Right lung (tissue), 5 donors: Measurements from ENCODE around the gene AFTPH. TPM values are rescaled to one million over a fixed set of nuclear protein-coding genes. Genes with fewer than 3 reads are reported as not detected.

ENCODE experiments used
- DNase-seq, 2 donors: peaks; one replicate each; pipeline ENCODE4 v3.0.0-alpha.2; 2013
- polyA plus RNA-seq, 5 donors: library from polyadenylated mRNA; unstranded; fragments of 120-200 nt; gene quantifications; one replicate each; pipeline versions ENCODE4 v1.2.1 to v1.2.3, GENCODE V29; 2013; ENCODE audit warnings: inconsistent platforms in 1 of 5, low replicate concordance in 1 of 5; ENCODE audit not compliant: insufficient read length in 5 of 5, insufficient read depth in 1 of 5

The AFTPH gene
- polyA plus RNA-seq, 5 donors: 47.3 to 63.5 (median 56.0) TPM

DNA sequence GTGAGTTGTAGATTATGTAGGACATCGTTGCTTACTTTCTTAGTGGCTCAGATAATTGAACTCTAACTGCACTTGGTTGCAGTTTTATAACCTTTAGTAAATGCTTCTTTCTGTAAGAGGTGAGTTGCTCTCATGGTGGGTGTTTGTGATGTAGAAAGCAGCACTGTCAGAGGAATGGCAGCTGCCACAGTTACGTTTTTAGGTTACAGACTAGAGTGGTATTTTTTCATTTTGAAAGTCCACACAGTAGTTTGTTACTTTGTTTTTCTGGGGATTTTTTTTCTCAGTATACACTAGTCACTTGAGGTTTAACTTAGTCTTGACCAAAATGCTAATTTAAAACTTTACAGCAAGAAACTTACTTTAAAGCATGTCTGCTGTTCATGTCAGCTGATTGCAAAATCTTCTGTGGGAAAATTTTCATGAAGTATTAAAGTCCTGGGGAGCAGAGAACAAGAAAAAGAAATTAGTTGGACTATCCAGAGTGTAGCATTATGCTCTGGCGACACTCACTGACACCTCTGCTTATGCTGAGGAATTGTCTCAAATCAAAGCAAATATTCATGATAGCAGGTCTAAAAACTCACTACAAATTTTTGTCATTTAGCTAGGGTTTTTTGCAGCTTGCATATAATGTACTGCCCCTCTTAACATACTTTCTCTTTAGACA, 14.8 kb downstream of the AFTPH start:
- no peak for DNase-seq

DNA sequence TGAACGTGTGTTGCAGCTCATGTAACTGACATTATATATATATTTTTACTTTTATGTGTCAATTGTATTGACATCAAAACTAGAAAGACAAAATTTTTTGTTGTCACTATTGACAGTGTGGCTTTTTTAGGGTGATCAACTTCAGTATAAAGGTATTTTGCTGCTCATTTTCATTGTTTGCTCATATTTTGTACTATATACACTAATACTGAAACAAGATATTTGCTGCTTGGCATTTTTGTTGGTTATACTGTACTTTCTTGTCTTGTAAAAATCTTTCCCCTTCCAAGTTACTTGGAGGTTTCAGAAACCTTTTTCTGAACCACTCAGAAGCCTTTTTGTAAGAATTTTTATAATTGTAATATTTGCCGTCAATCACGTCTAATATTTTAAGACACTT, 16.5 kb downstream of the AFTPH start:
- no peak for DNase-seq

DNA sequence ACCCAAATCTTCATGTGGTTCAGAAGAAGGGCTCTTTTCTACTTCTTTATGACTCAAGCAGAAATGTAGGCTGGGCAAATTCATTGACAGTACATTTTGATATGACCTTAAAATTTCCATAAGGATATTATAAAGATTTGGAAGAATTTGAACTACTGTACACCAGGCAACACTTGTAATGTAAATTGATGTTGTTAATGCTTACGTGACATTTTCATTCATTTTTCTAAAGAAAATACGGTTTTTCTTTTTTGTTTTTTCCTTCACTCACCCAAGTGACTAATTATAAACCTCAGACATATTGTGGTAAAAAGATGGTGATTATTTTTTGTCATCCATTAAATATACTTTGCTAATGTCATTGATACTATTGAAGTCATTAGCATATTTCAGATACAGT, 17.4 kb downstream of the AFTPH start:
- DNase-seq: no peak

DNA sequence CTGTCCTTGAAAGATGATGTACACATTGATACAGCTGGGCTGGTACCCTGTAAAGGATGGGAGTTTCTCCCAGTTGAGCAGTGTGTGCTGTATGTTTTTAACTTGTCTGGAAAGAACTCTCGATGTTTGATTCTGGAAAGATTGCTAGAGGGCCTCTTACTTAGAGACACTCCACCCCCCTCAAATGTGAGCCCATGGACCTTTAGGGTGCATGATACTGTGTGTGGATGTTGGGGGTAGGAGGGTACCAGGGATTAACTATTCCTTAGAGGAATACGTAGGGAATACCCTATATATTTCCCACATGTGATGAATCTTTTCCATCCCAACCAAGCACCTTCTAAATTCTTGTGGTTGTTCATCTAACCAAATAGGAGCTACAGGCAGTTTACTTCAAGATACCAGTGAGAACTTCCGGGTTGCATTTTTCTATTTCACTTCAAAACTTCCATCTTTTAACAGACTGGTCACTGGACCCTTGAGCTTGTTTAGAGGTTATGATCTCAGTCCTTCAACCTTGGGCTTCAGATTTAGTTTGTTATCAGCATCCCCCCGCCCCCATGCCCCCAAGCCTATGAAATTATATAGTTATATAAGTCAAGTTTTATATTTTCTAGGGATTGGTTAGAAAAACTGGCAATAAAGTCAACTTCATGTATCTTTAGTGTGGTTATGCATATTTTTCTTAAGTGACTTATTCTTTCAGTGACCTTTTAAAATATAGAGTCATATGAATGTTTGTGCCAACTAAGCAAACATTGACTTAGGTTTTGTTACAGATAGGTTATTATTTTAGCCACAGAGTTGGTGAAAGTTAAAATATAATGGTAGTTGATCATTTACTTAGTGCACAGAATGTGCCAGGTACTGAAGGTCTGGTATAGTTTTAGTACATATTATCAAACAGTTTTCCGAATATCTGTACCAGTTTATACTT, 18.2 kb downstream of the AFTPH start:
- DNase-seq: no peak

DNA sequence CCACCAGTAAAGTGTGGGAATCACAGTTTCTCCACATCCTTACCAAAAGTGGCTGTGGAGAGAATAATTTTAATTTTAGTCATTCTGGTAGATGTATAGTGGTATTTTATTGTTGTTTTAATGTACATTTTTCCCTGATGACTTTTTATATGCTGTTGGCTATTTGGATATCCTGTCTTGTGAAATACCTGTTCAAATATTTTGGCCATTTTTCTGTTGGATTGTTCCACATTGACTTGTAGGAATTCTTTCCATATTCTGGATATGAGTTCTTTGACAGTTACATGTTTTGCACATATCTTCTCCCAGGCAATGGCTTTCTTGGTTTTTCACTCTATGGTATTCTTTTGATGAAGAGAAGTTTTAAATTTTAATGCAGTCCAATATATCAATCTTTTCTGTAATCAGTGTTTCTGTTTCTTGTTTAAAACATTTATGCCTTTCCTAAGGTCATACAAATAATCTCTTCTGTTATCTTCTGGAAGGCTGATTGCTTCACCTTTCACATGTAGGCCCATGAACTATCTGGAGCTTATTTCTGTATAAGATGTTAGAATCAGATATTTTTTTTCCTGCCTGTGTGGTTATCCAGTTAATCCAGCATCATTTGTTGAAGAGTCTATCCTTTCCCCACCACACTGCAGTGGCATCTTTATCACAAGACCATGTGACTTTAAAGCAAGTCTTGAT, 19.0 kb downstream of the AFTPH start:
- no peak for DNase-seq

DNA sequence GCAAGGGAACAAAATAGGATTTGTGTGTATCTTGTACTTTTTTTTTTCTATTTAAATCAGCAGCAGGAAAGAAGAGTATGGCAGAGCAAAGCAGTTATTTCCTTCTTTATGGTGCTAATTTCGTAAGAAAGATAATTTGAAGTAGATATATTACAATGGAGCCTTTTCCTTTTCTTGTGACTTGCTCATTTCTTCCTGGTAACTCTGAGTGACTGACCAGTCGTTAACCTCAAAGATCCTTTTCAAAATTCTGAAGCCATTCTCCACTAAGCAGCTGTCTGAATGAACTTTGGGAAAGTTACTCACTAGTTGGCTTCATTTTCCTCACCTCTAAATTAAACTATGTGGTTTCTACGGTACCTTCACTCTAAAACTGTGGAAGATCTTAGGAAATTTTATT, 24.6 kb downstream of the AFTPH start:
- no peak for DNase-seq

DNA sequence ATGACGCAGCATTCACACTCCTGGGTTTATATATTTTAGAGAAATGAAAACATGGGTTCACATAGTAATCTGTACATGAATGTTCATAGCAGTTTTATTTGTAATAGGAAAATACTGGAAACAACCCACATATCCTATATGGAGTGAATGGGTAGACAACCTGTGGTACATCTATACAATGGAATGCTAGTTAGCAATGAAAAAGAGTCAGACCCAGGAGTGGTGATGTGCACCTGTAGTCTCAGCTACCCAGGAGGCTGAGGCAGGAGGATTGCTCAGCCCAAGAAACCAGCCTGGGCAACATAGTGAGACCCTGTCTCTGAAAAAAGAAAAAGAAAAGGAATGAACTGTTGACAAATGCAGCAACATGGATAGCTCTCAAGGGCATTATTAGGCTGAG, 25.9 kb downstream of the AFTPH start:
- DNase-seq: no peak

DNA sequence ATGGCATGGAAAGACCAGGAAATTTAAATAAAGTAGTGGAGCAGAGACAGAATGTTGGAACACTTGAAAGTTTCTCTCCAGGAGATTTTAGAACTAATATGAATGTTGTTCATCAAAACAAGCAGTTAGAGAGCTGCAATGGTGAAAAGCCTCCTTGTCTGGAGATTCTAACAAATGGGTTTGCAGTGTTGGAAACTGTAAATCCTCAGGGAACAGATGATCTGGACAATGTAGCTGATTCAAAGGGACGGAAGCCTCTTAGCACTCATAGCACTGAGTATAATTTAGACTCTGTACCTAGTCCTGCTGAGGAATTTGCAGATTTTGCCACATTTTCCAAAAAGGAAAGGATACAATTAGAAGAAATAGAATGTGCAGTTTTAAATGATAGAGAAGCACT, 27.7 kb downstream of the AFTPH start:
- DNase-seq: no peak

DNA sequence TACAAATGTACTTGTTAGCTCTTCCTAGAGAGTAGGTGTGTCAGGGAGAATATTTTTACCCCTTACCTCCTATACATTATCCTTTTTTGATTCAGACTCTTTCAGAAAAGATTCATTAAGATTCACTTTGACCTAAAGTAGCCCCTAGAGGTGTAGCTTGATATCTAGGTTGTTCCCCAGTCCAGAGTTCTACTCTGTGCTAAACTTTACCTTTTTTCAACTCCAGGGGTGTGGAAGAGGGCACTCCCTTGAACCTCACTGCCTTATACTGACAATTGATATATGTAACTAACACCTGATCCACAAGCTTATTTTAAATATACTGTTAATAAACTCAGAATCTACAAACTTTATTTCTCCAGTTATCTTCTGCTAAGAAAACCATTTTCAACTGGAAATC, 30.0 kb downstream of the AFTPH start:
- DNase-seq: no peak

DNA sequence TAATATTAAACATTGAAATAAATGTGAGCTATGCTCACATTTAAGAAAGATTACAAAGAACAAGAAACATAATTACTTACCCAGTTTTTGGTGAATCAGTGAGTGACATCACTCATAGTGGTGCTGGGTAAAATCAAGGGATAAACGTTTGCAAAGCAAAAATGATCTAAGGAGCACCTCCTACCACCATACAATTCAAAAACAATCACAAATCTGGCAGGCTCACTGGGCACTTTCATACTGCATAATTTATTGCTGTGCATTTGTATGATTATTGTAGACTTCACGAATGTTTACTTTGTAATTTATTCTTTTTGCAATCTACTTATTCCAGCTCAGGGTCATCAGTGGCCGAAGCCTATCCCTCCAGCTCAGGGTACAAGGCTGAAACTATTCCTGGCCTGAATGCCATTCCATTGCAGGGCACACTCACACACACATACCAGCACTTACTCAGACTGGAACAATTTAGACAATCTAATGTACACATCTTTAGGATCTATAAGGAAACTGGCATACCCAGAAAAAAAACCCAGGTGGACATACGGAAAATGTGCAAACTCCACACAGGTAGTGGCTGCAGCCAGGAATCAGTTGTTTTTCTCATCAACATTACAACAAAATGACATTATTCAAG, 34.4 kb downstream of the AFTPH start:
- DNase-seq: no peak

DNA sequence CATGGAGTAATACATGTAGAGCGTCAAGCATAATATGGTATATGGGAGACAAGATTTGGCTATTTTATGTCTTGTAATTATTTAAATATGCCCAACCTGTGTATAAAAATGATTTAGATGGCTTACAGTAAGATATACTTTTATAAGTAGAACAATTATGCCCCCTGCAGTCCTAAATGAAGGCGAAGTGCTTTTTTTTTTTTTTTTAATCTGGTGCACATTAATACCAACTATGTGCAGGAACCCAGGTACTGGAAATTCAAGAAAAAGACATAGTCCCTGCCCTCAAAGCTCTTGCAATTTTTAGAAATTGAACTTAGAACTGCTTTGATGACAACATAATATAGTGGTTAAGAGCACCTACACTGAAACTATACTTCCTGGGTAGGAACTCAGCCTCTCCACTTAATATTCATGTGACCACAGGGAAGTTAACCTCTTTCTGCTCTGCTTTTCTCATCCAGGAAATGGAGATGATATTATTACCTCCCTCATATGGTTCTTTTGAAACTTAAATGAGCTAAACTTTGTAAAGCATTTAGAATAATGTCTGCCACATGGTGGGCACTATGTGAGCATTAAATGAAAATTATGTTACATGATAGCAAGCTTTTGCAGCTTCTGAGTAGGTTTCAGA, 38.1 kb downstream of the AFTPH start:
- peak in 1 of 2 donors; percentile 6 for DNase-seq

DNA sequence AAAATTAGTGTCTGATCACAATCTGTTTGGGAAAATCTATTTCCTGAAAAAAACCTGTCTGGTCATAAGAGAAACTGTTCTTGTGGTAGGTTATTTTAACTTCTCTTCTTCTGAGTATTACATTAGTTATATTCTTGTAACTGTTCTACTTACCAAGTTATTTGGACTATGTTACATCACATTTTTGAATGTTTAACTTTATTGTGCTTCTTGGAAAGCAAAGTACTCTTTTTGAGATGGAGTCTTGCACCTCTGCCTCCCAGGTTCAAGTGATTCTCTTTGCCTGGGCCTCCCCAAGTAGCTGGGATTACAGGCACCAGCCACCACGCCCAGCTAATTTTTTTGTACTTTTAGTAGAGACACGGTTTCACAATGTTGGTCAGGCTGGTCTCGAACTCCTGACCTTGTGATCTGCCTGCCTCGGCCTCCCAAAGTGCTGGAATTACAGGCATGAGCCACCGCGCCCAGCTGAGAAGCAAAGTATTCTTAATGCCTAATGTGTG, 39.4 kb downstream of the AFTPH start:
- no peak for DNase-seq

DNA sequence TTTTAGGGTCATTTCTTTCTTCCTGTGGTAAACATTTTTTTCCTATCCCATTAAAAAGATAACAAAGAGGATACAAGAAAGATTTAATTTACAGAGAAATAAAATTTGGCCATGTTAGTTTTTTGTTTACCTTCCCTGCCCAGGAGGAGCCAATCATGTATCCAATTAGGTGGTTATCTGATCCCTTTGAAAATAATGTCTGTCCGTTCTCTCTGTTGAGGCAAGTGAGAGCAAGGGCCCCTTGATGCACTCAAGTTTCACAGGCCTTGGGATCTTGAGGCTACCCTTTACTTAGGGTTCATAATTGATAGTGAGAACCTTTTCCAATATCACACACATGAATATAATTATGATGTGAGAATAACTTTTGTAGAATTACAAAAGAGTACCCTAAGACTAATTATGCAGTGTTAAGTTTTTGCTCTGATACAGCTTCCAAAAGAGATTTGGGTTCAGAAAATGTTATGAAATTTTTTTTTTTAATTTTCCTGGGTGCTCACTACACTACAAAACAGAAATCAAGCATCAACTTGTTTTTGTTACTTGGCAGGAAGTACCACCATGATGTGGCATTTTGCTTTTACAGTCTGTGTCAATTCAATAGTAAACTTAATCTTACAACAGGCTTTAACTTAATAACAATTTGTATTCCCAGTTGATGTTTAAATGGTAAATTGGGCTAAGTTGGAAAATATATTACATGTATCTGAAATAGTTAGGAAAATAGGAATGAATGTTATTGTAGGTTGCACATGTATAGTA, 42.0 kb downstream of the AFTPH start:
- DNase-seq: no peak

DNA sequence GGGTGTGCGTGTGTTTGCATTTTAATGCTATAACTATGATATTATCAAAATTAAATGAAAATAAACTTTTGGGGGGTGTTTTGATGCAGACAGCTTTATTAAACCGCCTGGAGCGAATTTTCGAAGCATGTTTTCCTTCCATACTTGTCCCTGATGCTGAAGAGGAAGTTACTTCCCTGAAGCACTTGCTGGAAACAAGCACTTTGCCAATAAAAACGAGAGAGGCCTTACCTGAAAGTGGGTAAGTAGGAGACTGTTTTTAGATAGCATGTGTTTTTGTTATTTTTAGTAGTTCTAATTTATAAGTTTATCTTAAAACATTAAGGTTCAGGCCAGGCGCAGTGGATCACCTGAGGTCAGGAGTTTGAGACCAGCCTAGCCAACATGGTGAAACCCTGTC, 43.3 kb downstream of the AFTPH start:
- DNase-seq: no peak

DNA sequence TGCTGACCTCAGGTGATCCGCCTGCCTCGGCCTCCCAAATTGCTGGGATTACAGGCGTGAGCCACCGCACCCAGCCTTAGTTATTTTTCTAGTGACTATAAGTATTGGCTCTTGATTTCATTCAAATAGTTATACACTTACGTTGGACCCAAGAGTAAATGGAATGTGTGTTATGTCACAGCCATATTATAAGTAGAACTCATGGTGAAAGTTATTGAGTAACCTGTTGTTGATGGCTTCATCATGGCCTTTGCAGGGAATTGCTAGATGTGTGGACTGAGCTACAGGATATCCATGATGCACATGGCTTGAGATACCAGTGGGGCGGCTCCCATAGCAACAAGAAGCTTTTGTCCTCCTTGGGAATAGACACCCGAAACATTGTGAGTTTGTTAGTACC, 44.7 kb downstream of the AFTPH start:
- DNase-seq: no peak

DNA sequence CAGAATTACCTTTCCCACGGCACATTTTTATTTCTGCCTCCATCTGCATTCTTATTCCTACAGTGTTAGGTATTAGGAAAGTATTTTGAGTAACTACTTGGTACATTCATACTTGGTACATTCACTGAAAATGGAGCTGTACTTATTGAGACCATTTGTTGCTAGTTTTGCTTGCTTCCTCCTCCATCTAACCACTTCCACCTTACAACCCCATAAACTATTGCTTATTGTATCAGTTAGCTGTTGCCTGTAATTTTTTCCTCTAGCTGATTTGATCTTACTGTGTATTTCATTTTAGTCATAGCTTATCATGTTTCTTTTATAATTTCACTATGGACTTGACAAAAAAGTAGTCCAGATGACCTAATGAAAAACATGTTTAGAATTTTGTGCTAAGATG, 50.7 kb downstream of the AFTPH start:
- no peak for DNase-seq

DNA sequence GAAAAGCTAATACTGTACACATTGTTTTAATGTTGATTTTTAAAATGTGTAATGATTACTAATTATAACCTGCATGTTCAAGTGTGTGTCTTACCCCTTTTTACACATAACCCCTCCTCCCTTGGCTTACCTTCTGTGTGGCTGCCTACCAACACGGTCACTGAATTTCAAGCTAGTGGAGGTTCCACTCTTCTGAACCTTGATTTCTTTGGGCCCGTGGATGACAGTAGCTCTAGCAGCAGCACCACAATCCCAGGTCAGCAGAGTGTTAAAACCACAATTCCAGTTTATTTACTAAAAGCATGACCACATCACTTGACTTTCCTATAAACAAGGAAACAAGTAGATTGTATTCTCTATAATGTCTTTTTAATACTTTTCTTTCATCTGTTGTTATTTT, 56.9 kb downstream of the AFTPH start:
- DNase-seq: no peak

DNA sequence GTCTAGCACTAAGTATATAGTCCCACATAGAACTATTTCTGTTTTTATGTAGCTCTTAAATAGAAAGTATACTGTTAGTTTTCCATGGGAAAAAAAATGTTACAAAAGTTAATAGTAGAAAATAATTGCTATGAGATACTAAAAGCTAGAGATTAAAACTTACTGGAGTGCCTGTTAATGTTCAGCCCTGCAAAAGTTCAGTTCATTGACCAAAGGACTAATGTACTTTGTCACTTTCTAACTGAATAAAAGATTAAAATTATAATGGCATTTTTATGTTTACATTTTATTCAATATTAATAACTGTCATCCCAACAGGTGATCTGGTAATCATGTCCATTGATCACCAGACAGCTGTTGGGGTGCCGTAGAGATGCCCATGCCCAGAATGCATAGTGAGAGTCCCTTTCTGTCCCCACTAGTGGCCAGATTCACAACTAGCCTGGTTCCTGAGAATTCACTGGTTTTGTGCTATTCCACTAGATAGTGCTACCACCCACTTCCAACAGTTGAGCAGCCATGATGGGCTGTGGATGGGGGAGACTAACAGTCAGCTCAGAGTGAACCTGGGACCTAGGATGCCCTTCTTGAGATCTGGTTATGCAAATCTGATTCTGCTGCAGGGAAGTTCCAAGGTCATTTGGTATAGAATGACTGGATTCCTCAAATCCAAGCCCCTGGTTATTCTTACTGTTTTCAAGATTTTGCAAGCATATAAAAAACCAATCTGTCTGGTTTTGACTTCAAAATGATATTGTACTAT, 57.8 kb downstream of the AFTPH start:
- DNase-seq: no peak

DNA sequence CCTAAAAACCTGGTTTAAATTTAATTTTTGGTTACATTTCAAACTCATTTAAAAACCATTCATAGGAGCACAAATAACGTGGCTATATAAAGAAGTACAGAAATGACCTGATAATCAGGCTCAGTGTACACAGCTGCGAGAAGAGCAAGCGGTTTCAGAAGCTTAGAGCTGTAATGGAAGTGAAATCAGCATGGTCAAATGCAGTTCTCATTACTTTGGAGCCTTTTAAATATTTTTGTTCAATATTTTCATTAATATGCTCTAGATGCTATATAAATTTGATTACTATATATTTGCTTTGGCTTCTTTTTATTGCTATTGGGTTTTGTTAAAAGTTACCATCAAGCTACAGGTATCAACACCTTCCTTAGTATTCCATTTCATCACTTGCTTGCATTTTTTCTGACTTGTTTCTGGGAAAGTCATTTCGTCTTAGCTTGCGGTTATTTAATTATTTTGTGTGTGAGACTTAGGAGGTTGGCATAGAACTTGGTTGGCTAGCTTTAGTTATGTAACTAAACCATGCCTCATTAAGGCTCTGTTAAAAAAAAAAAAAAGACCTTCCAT, 58.7 kb downstream of the AFTPH start:
- DNase-seq: no peak

DNA sequence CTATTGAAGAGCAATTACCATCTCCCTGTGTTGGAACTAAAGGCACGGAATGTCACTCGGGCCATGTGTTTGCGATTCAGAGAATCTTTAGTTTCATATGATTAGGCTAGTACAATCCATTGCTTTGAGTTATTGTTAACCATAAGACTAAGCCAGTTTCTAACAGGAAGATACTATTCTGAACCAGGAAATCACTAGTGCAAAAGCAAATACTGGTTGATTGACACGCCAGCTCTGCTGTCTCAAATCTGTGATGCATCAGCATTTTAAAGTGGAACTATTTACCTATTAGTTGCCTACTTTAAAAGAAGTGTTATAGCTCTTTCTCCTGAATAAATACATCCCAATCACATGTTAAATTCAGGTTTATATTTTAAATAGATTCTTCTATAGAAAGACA, 61.9 kb downstream of the AFTPH start:
- no peak for DNase-seq
